Measurements from ENCODE around the gene AGXT2.
"Not testable (repeated sequence)": the region's sequence is repeated elsewhere in the genome, so short reads cannot be mapped to it uniquely, and the experiment has no call there.

Gene AGXT2

GRCh38 chr5:35010676-35011075, 37.1 kb downstream of the AGXT2 start:
- no peak for DNase-seq

- DNase-seq, result no peak
Measured at GRCh38 chr5:35009657-35010056, 38.1 kb downstream of the AGXT2 start.

- no peak for DNase-seq
Measured at GRCh38 chr5:35009019-35009418, 38.7 kb downstream of the AGXT2 start.

GRCh38 chr5:35004771-35005170, 43.0 kb downstream of the AGXT2 start:
- no peak for DNase-seq

DNA sequence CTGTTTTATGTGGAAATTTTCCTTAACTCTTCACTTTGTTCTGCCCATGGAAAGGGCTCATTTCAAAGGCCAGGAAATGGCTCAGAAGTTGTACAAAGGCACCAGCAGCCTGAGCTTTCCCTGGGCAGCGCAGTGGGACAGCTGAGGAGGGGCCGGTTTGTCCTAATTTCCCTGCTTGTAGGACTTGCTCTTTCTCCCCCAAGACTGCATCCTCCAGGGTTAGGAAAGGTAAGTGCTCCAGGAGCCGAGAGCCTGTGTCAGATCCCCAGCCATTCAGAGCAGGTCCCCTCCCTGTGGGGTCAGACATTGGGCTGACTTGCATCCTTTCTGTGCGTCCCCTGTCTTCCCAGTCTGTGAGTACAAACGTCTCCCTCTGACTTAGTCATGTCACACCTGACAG, 43.5 kb downstream of the AGXT2 start:
- DNase-seq, result no peak

GRCh38 chr5:35003018-35003957, 44.5 kb downstream of the AGXT2 start:
- peak; percentile 72 for DNase-seq

DNA sequence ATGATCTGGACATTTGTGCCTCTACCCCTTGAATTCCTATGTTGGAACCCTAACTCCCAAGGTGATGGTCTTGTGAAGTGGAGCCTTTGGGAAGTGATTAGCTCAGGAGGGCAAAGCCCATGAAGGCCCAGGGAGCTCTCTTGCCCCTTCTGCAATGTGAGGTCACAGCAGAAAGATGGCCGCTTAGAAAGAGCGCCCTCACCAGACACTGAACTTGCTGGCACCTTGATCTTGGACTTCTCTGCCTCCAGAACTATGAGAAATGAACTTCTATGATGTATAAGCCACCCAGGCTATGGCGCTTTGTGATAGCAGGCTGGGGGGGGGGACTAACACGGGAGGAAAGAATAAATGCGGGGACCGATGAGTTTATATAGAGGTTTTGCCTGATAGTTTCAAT, 45.3 kb downstream of the AGXT2 start:
- no peak for DNase-seq

DNA sequence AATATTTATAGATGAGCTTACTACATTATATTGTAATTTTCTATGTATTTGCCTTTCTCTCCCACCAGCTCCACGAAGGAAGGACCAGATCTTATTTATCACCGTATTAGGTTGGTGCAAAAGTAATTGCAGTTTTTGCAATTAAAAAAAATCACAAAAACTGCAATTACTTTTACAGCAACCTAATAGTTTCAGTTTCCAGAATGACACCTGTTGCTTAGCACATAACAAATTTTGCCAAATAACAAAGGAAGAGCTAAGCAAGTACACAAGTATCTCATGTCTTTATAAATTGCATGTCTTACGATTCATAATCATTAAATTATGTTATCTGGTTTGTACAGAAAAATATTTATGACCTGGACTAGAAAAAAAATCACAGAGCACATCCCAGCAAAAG, 45.9 kb downstream of the AGXT2 start:
- no peak for DNase-seq

DNA sequence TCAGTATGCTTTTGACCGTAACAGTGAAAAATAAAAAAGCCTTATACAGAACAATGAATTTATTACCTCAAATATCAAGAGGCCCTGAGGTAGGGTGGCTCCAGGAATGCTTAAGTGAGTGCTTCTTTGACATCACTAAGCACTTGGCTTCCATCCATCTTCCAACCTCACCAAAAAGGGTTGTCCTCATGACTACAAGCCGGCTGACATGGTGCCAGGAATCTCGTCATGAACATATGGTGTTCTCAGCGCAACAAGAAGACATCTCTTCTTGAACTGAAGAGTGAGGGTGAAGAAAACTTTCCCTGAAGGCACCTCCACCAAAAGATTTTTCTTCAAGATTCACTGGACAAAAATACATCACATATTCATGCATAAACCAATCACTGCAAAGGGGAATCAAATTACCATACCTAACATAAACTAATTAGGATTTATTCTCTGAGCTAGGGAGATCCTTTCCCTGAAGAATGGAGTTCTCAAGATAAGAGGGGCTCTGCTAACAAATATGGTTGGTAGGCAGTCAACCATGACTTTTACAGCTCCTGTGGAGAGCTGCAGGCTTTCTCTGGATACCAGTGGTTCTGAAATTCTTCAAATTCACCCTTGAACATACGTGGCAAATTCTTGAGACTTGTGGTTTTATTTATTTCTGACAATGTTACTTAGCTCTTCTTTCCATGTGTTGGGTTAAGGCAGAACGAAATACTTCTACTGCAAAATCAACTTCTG, 49.5 kb downstream of the AGXT2 start:
- no peak for DNase-seq

GRCh38 chr5:34996261-34996660, 51.5 kb downstream of the AGXT2 start:
- no peak for DNase-seq

- DNase-seq, result no peak
Measured at GRCh38 chr5:34993951-34994350, 53.8 kb downstream of the AGXT2 start.

- DNase-seq, result no peak
Measured at GRCh38 chr5:34991486-34992238, 56.1 kb downstream of the AGXT2 start.

GRCh38 chr5:34986965-34987364, 60.8 kb downstream of the AGXT2 start:
- no peak for DNase-seq

GRCh38 chr5:34982823-34983222, 64.9 kb downstream of the AGXT2 start:
- DNase-seq, result no peak

GRCh38 chr5:34978681-34979080, 69.1 kb downstream of the AGXT2 start:
- no peak for DNase-seq

- DNase-seq, result no peak
Measured at GRCh38 chr5:34977934-34978613, 69.7 kb downstream of the AGXT2 start.

GRCh38 chr5:34976347-34976746, 71.4 kb downstream of the AGXT2 start:
- no peak for DNase-seq

- not testable (repeated sequence) for DNase-seq
Measured at GRCh38 chr5:34971655-34972054, 76.1 kb downstream of the AGXT2 start.

DNA sequence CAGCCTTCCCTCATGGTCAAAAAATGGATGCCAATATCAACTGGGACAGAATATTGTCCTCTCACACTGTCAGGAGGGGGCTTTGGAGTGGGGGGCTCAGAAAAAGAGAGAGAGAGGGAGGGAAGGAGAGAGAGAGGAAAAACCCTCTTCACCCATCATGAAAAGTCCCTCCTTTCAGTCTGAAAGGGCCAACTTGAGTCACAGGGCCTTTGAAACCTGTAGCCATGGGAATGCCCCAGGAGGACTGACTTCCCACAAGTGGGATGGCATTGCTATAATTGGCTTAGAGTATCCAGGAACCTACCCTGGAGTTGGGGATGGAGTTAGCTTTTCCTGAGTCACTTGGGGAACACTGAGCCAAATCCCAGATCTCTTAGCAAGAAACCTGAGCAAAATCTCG, 77.2 kb downstream of the AGXT2 start:
- DNase-seq, result no peak

- DNase-seq, result no peak
Measured at GRCh38 chr5:34968258-34968657, 79.5 kb downstream of the AGXT2 start.

- no peak for DNase-seq
Measured at GRCh38 chr5:34967540-34967939, 80.2 kb downstream of the AGXT2 start.

GRCh38 chr5:34959323-34959722, 88.4 kb downstream of the AGXT2 start:
- DNase-seq, result peak; percentile 19

Measured in stimulated activated CD4-positive, alpha-beta T cell treated with anti-CD3 and anti-CD28 coated beads, Interleukin-15, amount 100 ng/mL, for 24 hours (primary cell).